Fibroblast of lung (primary cell): Measurements from ENCODE around the gene PSMD9. TPM values are rescaled to one million over a fixed set of nuclear protein-coding genes. Genes with fewer than 3 reads are reported as not detected.

Experiments used
- DNase-seq, 2 donors: peaks; one replicate each; pipeline versions ENCODE4 v3.0.0 to v3.0.0-alpha.2; 2010; ENCODE audit warnings: low read depth in 2 of 2
- H2AFZ ChIP-seq: 2 replicates; pipeline ENCODE4 v1.5.1; 2012; ENCODE audit warnings: low read length, control low read depth, inconsistent platforms
- H3K27ac ChIP-seq: 2 replicates; pipeline ENCODE4 v1.5.1; 2011; ENCODE audit warnings: low read length, control low read depth; ENCODE audit not compliant: insufficient read depth
- H3K27me3 ChIP-seq: 2 replicates; pipeline ENCODE4 v1.5.1; 2011; ENCODE audit warnings: mild to moderate bottlenecking, low read length; ENCODE audit not compliant: control insufficient read depth, insufficient read depth
- H3K36me3 ChIP-seq: 2 replicates; pipeline ENCODE4 v1.5.1; 2011; ENCODE audit warnings: low read length; ENCODE audit not compliant: control insufficient read depth, insufficient read depth
- H3K4me1 ChIP-seq: 2 replicates; pipeline ENCODE4 v1.5.1; 2011; ENCODE audit warnings: low read length; ENCODE audit not compliant: control insufficient read depth, insufficient read depth; ENCODE audit errors: extremely low read depth
- H3K4me2 ChIP-seq: 2 replicates; pipeline ENCODE4 v1.5.1; 2011; ENCODE audit warnings: low read length, control low read depth; ENCODE audit not compliant: insufficient read depth; ENCODE audit errors: extremely low read depth
- H3K4me3 ChIP-seq, 4 experiments: fragments of 200-600 bp in 1 of 4; sonication (generic) in 1 of 4; replicated peaks in 1 of 4; 2 replicates each; pipeline ENCODE4 v1.5.1; 2011 to 2016; ENCODE audit warnings: low read length in 4 of 4, low read depth in 3 of 4, mild to moderate bottlenecking in 3 of 4, control low read depth in 2 of 4, inconsistent platforms in 1 of 4, mixed read lengths in 1 of 4; ENCODE audit not compliant: insufficient read depth in 1 of 4; ENCODE audit errors: control extremely low read depth in 1 of 4
- H3K79me2 ChIP-seq: 2 replicates; pipeline ENCODE4 v1.5.1; 2012; ENCODE audit warnings: mild to moderate bottlenecking, low read length, inconsistent platforms; ENCODE audit not compliant: control insufficient read depth, insufficient read depth
- H3K9ac ChIP-seq: 2 replicates; pipeline ENCODE4 v1.5.1; 2011; ENCODE audit warnings: mild to moderate bottlenecking, low read length, control low read depth; ENCODE audit not compliant: insufficient read depth
- H3K9me3 ChIP-seq: 2 replicates; pipeline ENCODE4 v1.5.1; 2012; ENCODE audit warnings: low read depth, low read length; ENCODE audit not compliant: control insufficient read depth, insufficient read depth
- H4K20me1 ChIP-seq: 2 replicates; pipeline ENCODE4 v1.5.1; 2011; ENCODE audit warnings: low read length; ENCODE audit not compliant: control insufficient read depth, insufficient read depth; ENCODE audit errors: extremely low read depth
- CTCF ChIP-seq, 2 donors: IDR thresholded peaks in 1 of 2; conservative IDR thresholded peaks in 1 of 2; 1 replicate in 1 of 2; 2 replicates in 1 of 2; pipeline ENCODE4 v1.5.1; 2011 to 2012; ENCODE audit warnings: low read length in 2 of 2, control low read depth in 1 of 2, inconsistent platforms in 1 of 2, low read depth in 1 of 2, mild to moderate bottlenecking in 1 of 2
- EZH2 ChIP-seq: IDR thresholded peaks from 2 replicates; pipeline ENCODE4 v1.5.1; 2012; ENCODE audit warnings: low read length, control low read depth, mild to moderate bottlenecking; ENCODE audit errors: missing control alignments
- polyA plus RNA-seq, 2 donors: library from polyadenylated mRNA; depleted of rRNA in 1 of 2; stranded (reverse) in 1 of 2; unstranded in 1 of 2; fragments of >200 nt; gene quantifications; 2 replicates each; pipeline ENCODE4 v1.2.1, GENCODE V29; 2011 to 2012; ENCODE audit warnings: missing spikeins in 1 of 2
- total RNA-seq: library from RNA; depleted of rRNA; stranded (reverse); fragments of >200 nt; gene quantifications from 2 replicates; pipeline ENCODE4 v1.2.1, GENCODE V29; 2014

PSMD9 gene
- total and polyA plus RNA-seq, 2 donors (not counting 1 experiment from before 2014, with no cell fraction given), result 73.5 to 77.7 TPM

- no peak overlapping the region for H3K9ac ChIP-seq
- no peak for DNase-seq
- TF ChIP-seq CTCF (conservative IDR thresholded peaks at IDR 0.05 in 1 of 2, IDR thresholded peaks at IDR 0.05 in 1 of 2; ENCODE audit: low read depth in 1 of 2, low read length in 2 of 2) (no peak), EZH2 (no peak)
Observed at GRCh38 chr12:121960541-121960940, 72.0 kb downstream of the PSMD9 start.

GRCh38 chr12:121961195-121961879, 72.7 kb downstream of the PSMD9 start:
- Histone ChIP-seq H3K27ac (no peak overlapping the region), H3K4me1 (peaks cover 3% of the 10 kb centered on the region), H3K36me3 (no peaks in the 10 kb centered on the region), H3K27me3 (no peaks in the 10 kb centered on the region), H4K20me1 (no peaks in the 10 kb centered on the region), H3K79me2 (no peaks in the 10 kb centered on the region), H3K4me2 (no peak overlapping the region), H3K4me3 (no peak overlapping the region), H3K9ac (no peak overlapping the region), H3K9me3 (no peaks in the 10 kb centered on the region), H2AFZ (no peak overlapping the region)
- no peak for TF ChIP-seq CTCF (conservative IDR thresholded peaks at IDR 0.05 in 1 of 2, IDR thresholded peaks at IDR 0.05 in 1 of 2; ENCODE audit: low read depth in 1 of 2, low read length in 2 of 2)
- TF ChIP-seq EZH2, result no peak
- no peak for DNase-seq

More at GRCh38 chr12:121960541-121960940, 72.0 kb downstream of the PSMD9 start:
- Histone ChIP-seq H2AFZ (no peak overlapping the region), H3K36me3 (no peaks in the 10 kb centered on the region), H4K20me1 (no peaks in the 10 kb centered on the region), H3K4me1 (peaks cover 3% of the 10 kb centered on the region), H3K9me3 (no peaks in the 10 kb centered on the region), H3K27ac (no peak overlapping the region), H3K4me2 (no peak overlapping the region), H3K79me2 (no peaks in the 10 kb centered on the region), H3K27me3 (no peaks in the 10 kb centered on the region), H3K4me3 (no peak overlapping the region)

- H3K9me3 ChIP-seq, result no peaks in the 10 kb centered on the region
- H2AFZ ChIP-seq, result no peak overlapping the region
- TF ChIP-seq CTCF (conservative IDR thresholded peaks at IDR 0.05 in 1 of 2, IDR thresholded peaks at IDR 0.05 in 1 of 2; ENCODE audit: low read depth in 1 of 2, low read length in 2 of 2) (no peak), EZH2 (no peak)
- H3K4me3 ChIP-seq, result no peak overlapping the region
- H3K79me2 ChIP-seq, result no peaks in the 10 kb centered on the region
- peaks cover 2% of the 10 kb centered on the region for H3K36me3 ChIP-seq
- H3K9ac ChIP-seq, result no peak overlapping the region
- H3K27ac ChIP-seq, result no peak overlapping the region
- no peak for DNase-seq
- H4K20me1 ChIP-seq, result no peaks in the 10 kb centered on the region
- H3K4me2 ChIP-seq, result no peak overlapping the region
- peaks cover 3% of the 10 kb centered on the region for H3K4me1 ChIP-seq
- H3K27me3 ChIP-seq, result no peaks in the 10 kb centered on the region
Observed at GRCh38 chr12:121963341-121964018, 74.9 kb downstream of the PSMD9 start.
